ENCODE measurements around the gene ATG10.
A peak's percentile ranks its signal among the peaks of the same experiment; 100 is the strongest.
"Not testable (repeated sequence)": the region's sequence is repeated elsewhere in the genome, so short reads cannot be mapped to it uniquely, and the experiment has no call there.

Gene ATG10

DNA sequence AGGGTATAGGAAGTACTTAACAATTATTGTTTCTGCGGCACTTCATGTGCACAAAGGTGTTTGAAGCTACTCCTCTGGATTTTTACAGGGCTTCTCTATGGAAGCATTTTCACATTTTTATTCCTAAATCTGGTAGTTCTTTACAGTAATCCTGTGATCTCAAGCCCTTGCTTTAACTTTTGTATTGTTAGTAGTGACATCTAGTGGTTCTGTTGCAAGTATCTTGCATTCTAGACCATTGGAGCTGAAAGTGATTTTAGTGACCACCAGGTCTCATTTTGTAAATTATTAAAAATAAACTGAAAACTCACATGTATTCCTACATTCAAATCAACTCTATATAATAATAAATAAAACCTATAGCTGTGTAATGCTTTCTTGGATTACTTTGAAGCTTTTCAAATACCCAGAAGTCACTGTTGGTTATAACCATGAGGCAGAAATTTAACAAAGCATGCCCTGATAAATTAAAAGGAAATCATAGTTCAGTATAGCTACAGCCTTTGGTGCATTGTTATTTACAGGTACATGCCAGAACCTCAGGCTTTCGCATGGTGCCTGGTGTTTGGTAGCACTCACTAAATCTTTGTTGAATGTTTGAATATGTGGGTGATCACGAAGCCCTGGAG, 287.5 kb downstream of the ATG10 start:
- Histone ChIP-seq H3K4me1 (ENCODE audit: insufficient read depth, low read length) (no peaks in the 10 kb centered on the region), H3K9me3 (ENCODE audit: insufficient read depth, low read length, severe bottlenecking) (no peaks in the 10 kb centered on the region), H3K27ac (ENCODE audit: low read length) (no peak overlapping the region), H3K36me3 (ENCODE audit: insufficient read depth, low read length) (peaks cover 6% of the 10 kb centered on the region; the same call in 1 of the 2 replicates), H2AFZ (ENCODE audit: low read depth, low read length) (no peak overlapping the region), H4K20me1 (ENCODE audit: insufficient read depth, low read length) (no peaks in the 10 kb centered on the region), H3K9ac (ENCODE audit: low read depth, low read length) (no peak overlapping the region), H3K4me3 (ENCODE audit: low read depth in 1 of 2, low read length in 2 of 2) (no peak overlapping the region), H3K27me3 (ENCODE audit: insufficient read depth, low read length, poor library complexity) (no peaks in the 10 kb centered on the region), H3K4me2 (ENCODE audit: insufficient read depth, low read length) (no peak overlapping the region), H3K79me2 (ENCODE audit: insufficient read depth, low read length) (no peaks in the 10 kb centered on the region)
- TF ChIP-seq EZH2 (IDR thresholded peaks at IDR 0.05; ENCODE audit: borderline replicate concordance, low read depth, low read length, severe bottlenecking): no peak
- TF ChIP-seq CTCF (IDR thresholded peaks at IDR 0.05; ENCODE audit: borderline replicate concordance, extremely low read depth, low read length, poor library complexity, severe bottlenecking): peak; percentile 63
- ATAC-seq (ENCODE audit: insufficient read depth, low read depth) (peak; percentile 72), DNase-seq (no peak)

- H3K27ac ChIP-seq (ENCODE audit: low read length): no peak overlapping the region
- H2AFZ ChIP-seq (ENCODE audit: low read depth, low read length): no peak overlapping the region
- TF ChIP-seq CTCF (IDR thresholded peaks at IDR 0.05; ENCODE audit: borderline replicate concordance, extremely low read depth, low read length, poor library complexity, severe bottlenecking) (no peak), EZH2 (IDR thresholded peaks at IDR 0.05; ENCODE audit: borderline replicate concordance, low read depth, low read length, severe bottlenecking) (no peak)
- no peaks in the 10 kb centered on the region for H3K4me1 ChIP-seq (ENCODE audit: insufficient read depth, low read length)
- no peak overlapping the region for H3K9ac ChIP-seq (ENCODE audit: low read depth, low read length)
- no peak overlapping the region for H3K4me2 ChIP-seq (ENCODE audit: insufficient read depth, low read length)
- H3K79me2 ChIP-seq (ENCODE audit: insufficient read depth, low read length): no peaks in the 10 kb centered on the region
- ATAC-seq (ENCODE audit: insufficient read depth, low read depth) (no peak), DNase-seq (no peak)
- peaks cover 23% of the 10 kb centered on the region; the same call in 1 of the 2 replicates for H3K36me3 ChIP-seq (ENCODE audit: insufficient read depth, low read length)
- peaks cover 5% of the 10 kb centered on the region for H3K9me3 ChIP-seq (ENCODE audit: insufficient read depth, low read length, severe bottlenecking)
- no peak overlapping the region for H3K4me3 ChIP-seq (ENCODE audit: low read depth in 1 of 2, low read length in 2 of 2)
- H3K27me3 ChIP-seq (ENCODE audit: insufficient read depth, low read length, poor library complexity): no peaks in the 10 kb centered on the region
- no peaks in the 10 kb centered on the region for H4K20me1 ChIP-seq (ENCODE audit: insufficient read depth, low read length)
These were observed 293.2 kb downstream of the ATG10 start for GRCh38 chr5:82265047-82265446.

DNA sequence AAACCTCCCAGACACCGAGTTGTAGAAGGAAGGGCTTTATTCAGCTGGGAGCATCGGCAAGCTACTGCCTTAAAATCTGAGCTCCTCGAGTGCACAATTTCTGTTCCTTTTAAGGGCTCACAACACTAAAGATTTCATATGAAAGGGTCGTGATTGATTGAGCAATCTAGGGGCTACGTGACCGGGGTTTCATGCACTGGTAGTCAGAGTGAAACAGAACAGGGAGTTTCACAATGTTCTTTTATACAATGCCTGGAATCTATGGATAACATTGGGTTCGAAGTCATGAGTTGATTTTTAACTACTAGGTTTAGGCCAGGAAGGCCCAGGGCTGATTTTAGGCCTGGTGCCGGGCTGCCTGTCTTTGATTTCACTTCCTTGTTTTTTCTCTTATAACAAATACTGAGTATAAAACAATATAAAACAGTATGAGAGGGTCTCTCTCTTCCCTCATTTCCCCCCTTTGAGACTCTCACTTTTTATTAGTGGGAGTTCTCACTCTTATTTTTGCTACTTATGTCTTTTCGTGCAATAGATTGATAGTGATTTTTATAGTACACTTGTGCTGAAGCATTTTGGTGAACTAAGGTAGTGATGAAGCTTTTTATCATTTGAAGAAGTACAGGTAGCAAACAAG, 295.6 kb downstream of the ATG10 start:
- H3K36me3 ChIP-seq (ENCODE audit: insufficient read depth, low read length): peaks cover 23% of the 10 kb centered on the region; the same call in 1 of the 2 replicates
- not testable (repeated sequence) for H3K4me2 ChIP-seq (ENCODE audit: insufficient read depth, low read length); DNase-seq; H2AFZ ChIP-seq (ENCODE audit: low read depth, low read length); ATAC-seq (ENCODE audit: insufficient read depth, low read depth); H4K20me1 ChIP-seq (ENCODE audit: insufficient read depth, low read length); H3K9me3 ChIP-seq (ENCODE audit: insufficient read depth, low read length, severe bottlenecking); H3K27me3 ChIP-seq (ENCODE audit: insufficient read depth, low read length, poor library complexity); H3K9ac ChIP-seq (ENCODE audit: low read depth, low read length); H3K4me3 ChIP-seq (ENCODE audit: low read depth in 1 of 2, low read length in 2 of 2); H3K4me1 ChIP-seq (ENCODE audit: insufficient read depth, low read length); H3K27ac ChIP-seq (ENCODE audit: low read length); H3K79me2 ChIP-seq (ENCODE audit: insufficient read depth, low read length)

DNA sequence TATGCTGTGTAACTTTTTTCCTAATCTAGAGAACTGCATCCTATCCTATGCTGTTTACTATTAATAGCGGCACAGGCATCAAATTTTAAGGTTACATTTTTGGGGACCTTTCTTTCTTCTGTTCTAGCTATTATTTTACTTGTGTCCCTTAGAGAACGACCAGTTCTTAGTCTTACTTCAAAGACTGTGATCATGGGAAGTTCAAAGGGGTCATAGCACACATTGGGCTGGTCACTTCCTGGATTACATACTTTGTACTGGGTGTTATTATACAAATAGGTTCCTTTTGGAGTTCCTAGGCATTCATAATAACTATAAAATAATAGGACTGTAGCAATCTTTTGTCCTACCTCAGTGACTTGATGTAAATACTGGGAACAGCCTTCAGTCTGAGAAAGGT, 297.5 kb downstream of the ATG10 start:
- not testable (repeated sequence) for H3K9me3 ChIP-seq (ENCODE audit: insufficient read depth, low read length, severe bottlenecking); ATAC-seq (ENCODE audit: insufficient read depth, low read depth); H3K4me1 ChIP-seq (ENCODE audit: insufficient read depth, low read length); H4K20me1 ChIP-seq (ENCODE audit: insufficient read depth, low read length); H3K27me3 ChIP-seq (ENCODE audit: insufficient read depth, low read length, poor library complexity); DNase-seq; H3K4me2 ChIP-seq (ENCODE audit: insufficient read depth, low read length); H2AFZ ChIP-seq (ENCODE audit: low read depth, low read length); H3K79me2 ChIP-seq (ENCODE audit: insufficient read depth, low read length); H3K4me3 ChIP-seq (ENCODE audit: low read depth in 1 of 2, low read length in 2 of 2); H3K9ac ChIP-seq (ENCODE audit: low read depth, low read length); H3K27ac ChIP-seq (ENCODE audit: low read length)
- H3K36me3 ChIP-seq (ENCODE audit: insufficient read depth, low read length): peaks cover 32% of the 10 kb centered on the region

GRCh38 chr5:82272571-82273356, 300.9 kb downstream of the ATG10 start:
- DNase-seq (peak; percentile 20), ATAC-seq (ENCODE audit: insufficient read depth, low read depth) (peak; percentile 25; the same call in 1 of the 3 replicates)
- H3K4me3 ChIP-seq (ENCODE audit: low read depth in 1 of 2, low read length in 2 of 2); H2AFZ ChIP-seq (ENCODE audit: low read depth, low read length); H3K27me3 ChIP-seq (ENCODE audit: insufficient read depth, low read length, poor library complexity); H3K9ac ChIP-seq (ENCODE audit: low read depth, low read length); H3K9me3 ChIP-seq (ENCODE audit: insufficient read depth, low read length, severe bottlenecking); H3K27ac ChIP-seq (ENCODE audit: low read length); H3K4me2 ChIP-seq (ENCODE audit: insufficient read depth, low read length): not testable (repeated sequence)
- Histone ChIP-seq H3K79me2 (ENCODE audit: insufficient read depth, low read length) (peaks cover 27% of the 10 kb centered on the region), H3K36me3 (ENCODE audit: insufficient read depth, low read length) (peaks cover 60% of the 10 kb centered on the region), H3K4me1 (ENCODE audit: insufficient read depth, low read length) (peaks cover 19% of the 10 kb centered on the region), H4K20me1 (ENCODE audit: insufficient read depth, low read length) (peaks cover 13% of the 10 kb centered on the region)

GRCh38 chr5:82273426-82273825, 301.6 kb downstream of the ATG10 start:
- not testable (repeated sequence) for H3K27me3 ChIP-seq (ENCODE audit: insufficient read depth, low read length, poor library complexity); H2AFZ ChIP-seq (ENCODE audit: low read depth, low read length); H3K9me3 ChIP-seq (ENCODE audit: insufficient read depth, low read length, severe bottlenecking); H3K9ac ChIP-seq (ENCODE audit: low read depth, low read length); H3K4me2 ChIP-seq (ENCODE audit: insufficient read depth, low read length); H3K27ac ChIP-seq (ENCODE audit: low read length); ATAC-seq (ENCODE audit: insufficient read depth, low read depth); H3K4me3 ChIP-seq (ENCODE audit: low read depth in 1 of 2, low read length in 2 of 2); DNase-seq
- peaks cover 55% of the 10 kb centered on the region for H3K36me3 ChIP-seq (ENCODE audit: insufficient read depth, low read length)
- H3K4me1 ChIP-seq (ENCODE audit: insufficient read depth, low read length): peaks cover 19% of the 10 kb centered on the region
- peaks cover 13% of the 10 kb centered on the region for H4K20me1 ChIP-seq (ENCODE audit: insufficient read depth, low read length)
- peaks cover 33% of the 10 kb centered on the region for H3K79me2 ChIP-seq (ENCODE audit: insufficient read depth, low read length)
